ENCODE results near the gene ATP1A1.

ATP1A1 gene

GRCh38 chr1:116453906-116454305 lies 80.9 kb downstream of the ATP1A1 start:
- Histone ChIP-seq H3K9ac (ENCODE audit: low read depth, low read length) (no peak overlapping the region), H3K9me3 (ENCODE audit: control insufficient read depth, insufficient read depth, low read length) (no peaks in the 10 kb centered on the region), H3K36me3 (ENCODE audit: insufficient read depth, low read length) (no peaks in the 10 kb centered on the region), H3K4me1 (ENCODE audit: insufficient read depth, low read length) (peaks cover 9% of the 10 kb centered on the region; the same call in 1 of the 2 replicates)

Measured in ES-I3 (cell line).